IPS-15b (cell line): ENCODE results near the gene UBE2D3.
A peak's percentile ranks its signal among the peaks of the same experiment; 100 is the strongest.
"Not testable (repeated sequence)": the region's sequence is repeated elsewhere in the genome, so short reads cannot be mapped to it uniquely, and the experiment has no call there.

Experiments used
- H3K27me3 ChIP-seq: one replicate; pipeline ENCODE4 v1.6.1; 2013; ENCODE audit warnings: low read length; ENCODE audit not compliant: control insufficient read depth, insufficient read depth
- H3K36me3 ChIP-seq: one replicate; pipeline ENCODE4 v1.6.1; 2013; ENCODE audit warnings: low read length; ENCODE audit not compliant: control insufficient read depth, insufficient read depth
- H3K4me1 ChIP-seq: one replicate; pipeline ENCODE4 v1.6.1; 2013; ENCODE audit warnings: mild to moderate bottlenecking, low read length; ENCODE audit not compliant: control insufficient read depth, insufficient read depth
- H3K4me3 ChIP-seq: one replicate; pipeline ENCODE4 v1.5.1; 2013; ENCODE audit warnings: low read depth, low read length
- H3K9ac ChIP-seq: one replicate; pipeline ENCODE4 v1.6.1; 2013; ENCODE audit warnings: low read depth, mild to moderate bottlenecking, low read length
- H3K9me3 ChIP-seq: one replicate; pipeline ENCODE4 v1.6.1; 2013; ENCODE audit warnings: mild to moderate bottlenecking, low read length; ENCODE audit not compliant: control insufficient read depth, insufficient read depth

Gene UBE2D3

DNA sequence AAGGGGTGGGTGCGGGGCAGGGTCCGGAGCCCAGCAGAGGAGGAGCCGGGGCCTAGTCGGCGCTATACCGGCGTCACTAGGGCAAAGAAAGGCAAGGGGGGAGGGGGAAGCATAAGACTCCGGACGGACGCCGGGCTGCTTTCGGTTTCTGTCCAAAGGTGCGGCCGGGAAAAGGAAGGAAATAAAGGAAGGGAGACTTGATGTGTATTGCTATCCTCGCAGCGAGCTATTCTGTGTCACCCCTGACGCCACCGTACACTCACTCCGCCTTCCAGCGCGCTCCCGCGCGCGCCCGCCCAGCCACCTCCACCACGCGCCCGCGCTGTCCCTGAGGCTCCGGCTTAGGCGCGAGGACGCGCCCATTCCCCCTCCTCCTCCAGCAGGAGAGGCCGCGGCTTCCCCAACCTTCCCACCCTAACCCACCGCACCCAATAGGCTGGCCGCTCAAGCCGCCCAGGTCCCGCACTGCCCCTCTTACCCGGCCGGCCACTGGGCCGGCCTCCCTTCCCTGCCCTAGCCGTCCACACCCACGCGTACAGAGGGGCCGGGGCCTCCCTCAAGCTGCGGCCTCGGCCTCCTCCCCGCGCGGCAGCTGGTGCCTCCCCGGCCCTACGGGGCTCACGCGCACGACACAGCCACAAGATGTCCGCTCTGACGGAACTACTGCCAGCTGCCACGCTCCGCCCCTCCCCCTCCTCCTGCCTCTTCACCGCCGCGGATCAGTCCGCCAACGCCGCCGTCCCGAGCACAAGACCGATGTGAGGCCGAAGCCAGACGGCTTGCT is at the start of gene UBE2D3:
TSS of gene UBE2D3 (minus strand) at position 662 of the 784 bp plus-strand sequence. CDS start 1,043 bp downstream, outside the sequence.
- H3K9ac ChIP-seq, result peak within 1 kb of the TSS; percentile 98
- no peaks in the 10 kb centered on the region for H3K9me3 ChIP-seq
- H3K27me3 ChIP-seq, result no peaks in the 10 kb centered on the region
- H3K4me3 ChIP-seq, result peak within 1 kb of the TSS; percentile 90
- peaks cover 26% of the 10 kb centered on the region for H3K4me1 ChIP-seq
- H3K36me3 ChIP-seq, result peaks cover 5% of the 10 kb centered on the region

DNA sequence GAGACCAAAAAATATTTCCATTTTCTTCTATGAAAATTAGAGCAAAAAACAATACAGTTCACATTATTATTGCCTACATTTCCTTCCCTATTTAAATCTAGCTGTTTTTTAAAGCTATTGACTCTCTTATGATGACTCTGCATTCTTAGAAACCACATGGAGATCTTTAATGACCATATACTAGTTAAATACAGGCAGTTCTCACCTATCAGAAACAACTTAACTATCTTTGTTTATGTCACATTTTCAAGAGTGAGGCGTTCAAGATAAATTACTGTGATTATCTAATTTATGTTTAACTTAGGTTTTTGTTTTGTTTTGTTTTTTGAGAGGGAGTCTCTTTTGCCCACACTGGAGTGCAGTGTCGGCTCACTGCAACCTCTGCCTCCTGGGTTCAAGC is 44.4 kb upstream of the UBE2D3 start:
- Histone ChIP-seq H3K27me3 (no peaks in the 10 kb centered on the region), H3K4me1 (no peaks in the 10 kb centered on the region), H3K9ac (peak overlapping the region; percentile 28), H3K36me3 (peaks cover 5% of the 10 kb centered on the region), H3K4me3 (no peak overlapping the region), H3K9me3 (no peaks in the 10 kb centered on the region)

DNA sequence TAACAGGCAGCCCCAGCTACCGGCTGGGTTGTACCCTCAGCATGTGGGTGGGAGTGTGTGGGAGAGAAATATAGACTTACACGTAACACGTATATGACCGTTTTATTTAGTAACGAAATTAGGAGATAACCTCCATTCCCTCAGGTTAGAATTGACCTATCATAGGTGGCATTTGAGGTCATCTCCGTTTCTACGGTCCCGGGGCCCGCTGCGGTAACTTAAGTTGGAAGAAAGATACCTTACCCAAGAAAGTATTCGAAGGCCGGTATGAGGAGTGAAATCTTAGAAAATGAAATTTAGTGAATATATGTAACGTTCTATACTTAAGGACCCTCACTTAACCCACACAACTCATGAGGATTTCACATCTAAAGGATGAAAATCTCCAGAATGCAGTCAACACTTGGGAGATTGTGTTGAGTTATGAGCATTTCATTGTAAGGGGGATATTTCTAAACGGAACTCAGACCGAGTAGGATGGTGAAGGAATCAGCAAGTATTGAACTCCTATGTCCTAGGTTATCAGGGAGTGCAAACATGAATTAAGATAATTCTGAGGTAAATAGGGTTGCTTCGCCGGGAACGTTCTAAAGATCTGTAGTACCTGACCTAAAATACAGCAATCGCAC is 42.3 kb upstream of the UBE2D3 start:
- peaks cover 2% of the 10 kb centered on the region for H3K36me3 ChIP-seq
- no peaks in the 10 kb centered on the region for H3K27me3 ChIP-seq
- peak overlapping the region; percentile 97 for H3K4me3 ChIP-seq
- no peaks in the 10 kb centered on the region for H3K4me1 ChIP-seq
- H3K9ac ChIP-seq, result peak overlapping the region; percentile 92
- H3K9me3 ChIP-seq, result no peaks in the 10 kb centered on the region

DNA sequence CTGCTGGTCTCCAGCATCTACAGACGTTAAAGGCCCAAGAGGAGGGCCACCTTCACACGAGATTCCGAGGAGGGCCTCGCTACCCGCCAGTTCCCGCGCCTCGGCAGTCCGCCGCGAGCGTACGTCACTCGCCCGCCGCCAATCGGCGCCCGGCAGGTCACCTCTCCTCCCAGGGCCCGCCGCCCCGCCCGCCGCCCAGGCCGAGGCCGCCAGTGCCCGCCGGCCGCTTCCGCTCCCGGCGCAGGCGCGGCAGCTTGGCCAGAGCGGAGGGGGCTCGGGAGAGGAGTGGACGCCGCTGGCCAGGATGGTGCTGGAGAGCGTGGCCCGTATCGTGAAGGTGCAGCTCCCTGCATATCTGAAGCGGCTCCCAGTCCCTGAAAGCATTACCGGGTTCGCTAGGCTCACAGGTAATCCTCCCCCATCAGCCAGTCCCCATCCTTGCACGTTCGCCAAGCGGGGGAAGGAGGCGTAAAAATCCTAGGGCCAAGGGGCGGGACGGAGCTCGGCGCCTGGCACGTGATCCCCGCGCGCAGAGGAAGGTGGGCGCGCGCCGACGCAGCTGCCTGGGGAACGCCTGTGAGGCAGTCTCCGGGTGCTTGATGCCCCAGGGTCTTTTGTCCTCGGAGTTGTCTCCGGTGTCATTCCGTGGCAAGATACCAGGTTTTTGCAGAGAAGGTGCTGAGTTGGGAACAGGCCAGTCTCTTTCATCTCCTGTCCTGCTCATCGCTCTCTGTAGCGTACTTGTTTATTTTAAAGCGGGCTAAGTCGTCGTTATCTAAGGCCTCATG is 41.6 kb upstream of the UBE2D3 start, which contains the start of gene CISD2:
TSS of gene CISD2 (plus strand) at position 212 of the 788 bp plus-strand sequence. CDS start at position 305, 93 bp downstream.
- Histone ChIP-seq H3K4me1 (no peaks in the 10 kb centered on the region), H3K27me3 (no peaks in the 10 kb centered on the region), H3K9me3 (no peaks in the 10 kb centered on the region), H3K4me3 (peak within 1 kb of the TSS; percentile 97), H3K9ac (peak within 1 kb of the TSS; percentile 92), H3K36me3 (peaks cover 2% of the 10 kb centered on the region)

DNA sequence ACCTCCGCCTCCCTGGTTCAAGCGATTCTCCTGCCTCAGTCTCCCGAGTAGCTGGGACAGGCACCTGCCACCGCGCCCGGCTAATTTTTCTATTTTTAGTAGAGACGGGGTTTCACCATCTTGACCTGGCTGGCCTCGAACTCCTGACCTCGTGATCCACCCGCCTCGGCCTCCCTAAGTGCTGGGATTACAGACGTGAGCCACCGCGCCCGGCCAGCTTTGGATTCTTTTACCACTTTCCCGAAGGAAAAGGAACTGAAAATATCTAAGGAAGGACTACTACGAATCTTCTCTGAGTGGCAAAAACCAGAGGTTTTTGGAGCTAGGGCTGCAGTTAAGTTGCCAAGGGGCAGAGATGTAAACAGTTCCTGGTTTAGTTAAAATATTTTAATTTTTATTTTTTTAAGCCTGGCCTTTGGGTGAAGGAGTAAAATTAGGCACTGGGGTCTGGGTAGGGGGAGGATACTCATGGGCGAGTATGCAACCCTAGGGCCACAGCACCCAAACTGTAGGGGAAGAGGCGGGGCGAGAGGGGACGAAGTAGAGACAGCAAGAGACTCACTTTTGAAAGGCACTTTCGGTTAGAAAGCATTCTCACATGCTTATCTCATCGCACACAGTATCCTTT is 40.9 kb upstream of the UBE2D3 start:
- peak overlapping the region; percentile 97 for H3K4me3 ChIP-seq
- no peaks in the 10 kb centered on the region for H3K4me1 ChIP-seq
- H3K27me3 ChIP-seq, result no peaks in the 10 kb centered on the region
- H3K9me3 ChIP-seq, result no peaks in the 10 kb centered on the region
- H3K36me3 ChIP-seq, result peaks cover 1% of the 10 kb centered on the region
- H3K9ac ChIP-seq, result peak overlapping the region; percentile 66

DNA sequence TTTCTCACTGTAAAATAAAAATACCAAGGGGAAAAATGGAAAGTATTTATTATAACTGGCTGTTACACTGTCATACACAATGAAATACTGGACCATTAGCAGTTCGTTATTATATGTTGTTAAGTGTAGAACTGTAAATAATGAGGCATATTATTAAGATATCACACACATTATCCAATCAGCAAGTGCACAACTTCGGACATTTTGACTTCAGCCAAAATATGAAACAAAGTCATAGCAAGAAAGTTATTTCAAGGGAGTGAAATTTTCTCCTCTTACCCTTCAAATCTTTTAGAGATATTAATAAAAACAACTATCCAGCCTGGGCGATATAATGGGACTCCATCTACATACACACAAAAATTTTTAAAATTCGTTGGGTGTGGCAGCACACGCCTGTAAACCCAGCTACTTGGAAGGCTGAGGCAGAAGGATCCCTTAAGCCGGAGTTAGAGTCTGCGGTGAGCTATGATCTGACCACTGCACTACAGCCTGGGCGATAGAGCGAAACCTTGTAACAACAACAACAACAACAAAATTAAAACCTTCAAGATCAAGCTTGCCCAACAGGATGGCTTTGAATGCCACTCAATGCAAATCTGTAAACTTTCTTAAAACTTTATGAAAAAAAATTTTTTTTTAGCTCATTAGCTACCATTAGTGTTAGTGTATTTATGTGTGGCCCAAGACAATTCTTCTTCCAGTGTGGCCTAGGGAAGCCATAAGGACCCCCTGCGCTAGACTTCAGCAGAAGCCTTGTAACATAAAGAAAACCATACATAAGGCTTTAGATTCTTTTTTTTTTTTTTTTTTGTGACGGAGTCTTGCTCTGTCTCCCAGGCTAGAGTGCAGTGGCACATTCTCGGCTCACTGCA is 40.2 kb upstream of the UBE2D3 start:
- Histone ChIP-seq H3K4me3 (peak overlapping the region; percentile 97), H3K9ac (peak overlapping the region; percentile 66), H3K27me3 (no peaks in the 10 kb centered on the region), H3K4me1 (no peaks in the 10 kb centered on the region), H3K36me3 (no peaks in the 10 kb centered on the region), H3K9me3 (no peaks in the 10 kb centered on the region)

DNA sequence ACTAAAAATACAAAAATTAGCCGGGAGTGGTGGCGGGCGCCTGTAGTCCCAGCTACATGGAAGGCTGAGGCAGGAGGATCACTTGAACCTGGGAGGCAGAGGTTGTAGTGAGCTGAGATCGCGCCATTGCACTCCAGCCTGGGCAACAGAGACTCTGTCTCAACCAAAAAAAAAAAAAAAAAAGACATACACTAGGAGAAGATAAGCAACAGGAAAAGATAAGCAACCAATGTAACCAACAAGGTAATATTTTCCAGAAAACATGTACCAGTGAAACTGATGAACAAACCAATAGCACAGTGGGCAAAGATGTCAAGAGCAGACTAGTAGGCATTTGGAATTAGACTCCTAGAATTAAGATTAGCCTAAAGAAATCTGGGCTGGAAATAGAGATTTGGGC is 38.0 kb upstream of the UBE2D3 start:
- H3K4me1 ChIP-seq, H3K4me3 ChIP-seq, H3K9ac ChIP-seq, H3K36me3 ChIP-seq, H3K27me3 ChIP-seq, H3K9me3 ChIP-seq: not testable (repeated sequence)

DNA sequence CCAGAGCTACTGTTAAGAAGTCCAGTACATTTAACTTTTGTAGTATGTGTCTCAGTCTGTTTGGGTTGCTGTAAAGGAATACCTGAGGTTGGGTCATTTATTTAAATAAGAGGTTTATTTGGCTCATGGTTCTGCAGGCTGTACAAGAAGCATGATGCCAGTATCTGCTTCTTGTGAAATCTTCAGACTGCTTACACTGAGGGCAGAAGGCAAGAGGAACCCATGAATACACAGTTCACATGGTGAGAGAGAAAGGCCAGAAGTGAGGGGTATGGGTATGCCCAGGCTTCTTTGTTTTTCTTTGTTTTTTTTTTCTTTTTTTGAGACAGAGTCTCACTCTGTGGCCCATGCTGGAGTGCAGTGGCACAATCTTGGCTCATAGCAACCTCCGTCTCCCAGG is 35.4 kb upstream of the UBE2D3 start:
- no peak overlapping the region for H3K4me3 ChIP-seq
- H3K9ac ChIP-seq, result no peak overlapping the region
- no peaks in the 10 kb centered on the region for H3K4me1 ChIP-seq
- peaks cover 2% of the 10 kb centered on the region for H3K9me3 ChIP-seq
- no peaks in the 10 kb centered on the region for H3K36me3 ChIP-seq
- no peaks in the 10 kb centered on the region for H3K27me3 ChIP-seq

DNA sequence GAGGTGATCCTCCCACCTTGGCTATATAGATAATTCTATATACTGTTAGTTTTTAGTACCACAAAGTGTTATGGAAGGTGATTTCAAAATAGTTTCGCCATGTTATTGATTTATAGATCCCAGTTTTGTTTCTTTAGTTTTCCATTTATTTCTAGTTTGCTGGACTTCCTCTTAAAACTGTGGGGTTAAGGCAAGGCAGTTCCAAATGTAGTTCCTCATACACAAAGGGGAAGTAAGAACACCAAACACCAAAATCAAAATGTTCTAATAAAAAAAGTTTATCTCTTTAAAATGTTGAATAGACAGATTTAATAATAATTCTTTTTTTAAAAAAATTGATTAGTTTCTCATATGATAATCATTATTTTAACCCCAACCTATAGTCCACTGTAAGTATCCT is 34.7 kb upstream of the UBE2D3 start:
- no peaks in the 10 kb centered on the region for H3K4me1 ChIP-seq
- peaks cover 2% of the 10 kb centered on the region for H3K9me3 ChIP-seq
- H3K9ac ChIP-seq, result no peak overlapping the region
- no peak overlapping the region for H3K4me3 ChIP-seq
- no peaks in the 10 kb centered on the region for H3K36me3 ChIP-seq
- H3K27me3 ChIP-seq, result no peaks in the 10 kb centered on the region

DNA sequence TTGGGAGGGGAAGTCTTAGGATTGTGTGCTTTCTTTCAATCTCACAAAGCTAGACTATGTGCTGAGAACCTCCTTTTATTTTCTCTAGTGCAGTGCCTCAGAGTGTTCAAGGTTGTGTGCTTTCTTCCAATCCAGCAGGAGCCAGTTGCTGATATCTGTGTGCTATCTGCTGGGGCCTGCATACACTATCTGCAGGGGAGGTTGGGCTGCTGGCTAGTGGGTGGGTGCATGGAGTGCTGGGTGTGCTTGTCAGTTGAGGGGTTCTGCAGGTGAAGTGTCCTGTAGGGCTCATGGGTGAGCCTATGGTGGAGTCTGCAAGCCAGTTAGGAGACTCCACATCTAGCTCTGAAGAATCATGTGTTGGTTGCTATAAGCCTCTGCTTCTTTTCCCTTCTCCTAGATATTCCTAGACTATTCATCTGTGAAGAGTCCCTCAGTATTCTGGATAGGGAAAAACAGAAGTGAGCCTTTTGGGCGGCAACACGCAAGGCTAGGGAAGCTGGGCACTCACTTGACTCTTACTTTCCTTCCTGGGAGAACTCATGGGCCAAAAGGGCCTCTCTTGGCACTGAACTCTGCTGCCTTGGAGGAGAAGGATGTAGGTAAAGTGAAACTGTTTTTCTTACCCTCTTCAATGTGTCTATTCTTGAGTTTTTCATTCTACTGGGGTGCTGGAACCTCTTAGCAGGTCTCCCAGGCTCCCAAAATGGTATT is 33.4 kb upstream of the UBE2D3 start:
- Histone ChIP-seq H3K4me1 (no peaks in the 10 kb centered on the region), H3K36me3 (no peaks in the 10 kb centered on the region), H3K27me3 (no peaks in the 10 kb centered on the region), H3K4me3 (no peak overlapping the region), H3K9ac (no peak overlapping the region), H3K9me3 (peaks cover 2% of the 10 kb centered on the region)
